Endothelial cell of umbilical vein (primary cell): ENCODE data around the gene DCAF5. TPM values are rescaled to one million over a fixed set of nuclear protein-coding genes. Genes with fewer than 3 reads are reported as not detected.

Experiments used
- BruUV-seq: library from RNA; stranded (reverse); fragments of 400-500 nt; replicated peaks from 2 replicates; lab custom pipeline; 2021; lab: Mats Ljungman, UMichigan
- CTCF ChIA-PET: fragments of 300-600, 350-600 bp; sonication (Branson Sonifier 250); formaldehyde crosslinking; loops from one replicate; lab custom pipeline; 2021; ENCODE audit warnings: antibody characterized with exemption, inconsistent platforms; lab: Charles Lee
- POLR2A ChIA-PET: fragments of 300-600, 350-600 bp; sonication (Branson Sonifier 250); formaldehyde crosslinking; loops from one replicate; lab custom pipeline; 2021; ENCODE audit warnings: antibody characterized with exemption, inconsistent platforms; lab: Charles Lee
- DNase-seq: peaks from one replicate; pipeline ENCODE4 v3.0.0-alpha.2; 2011; ENCODE audit warnings: low read depth, low spot score
- FAIRE-seq: peaks from 2 replicates; lab custom pipeline; 2011; peaks lifted over from hg19 to GRCh38; lab: Jason Lieb, UNC
- H2AFZ ChIP-seq: 2 replicates; pipeline ENCODE4 v1.6.0; 2012; ENCODE audit warnings: low read depth, low read length, control low read depth, inconsistent platforms
- H3K27ac ChIP-seq: 2 replicates; pipeline ENCODE4 v1.5.1; 2011; ENCODE audit warnings: low read depth, mild to moderate bottlenecking, control low read depth, low read length, moderate library complexity; ENCODE audit not compliant: insufficient read depth
- H3K27me3 ChIP-seq, 2 experiments: 2 replicates each; pipeline versions ENCODE4 v1.6.0 to v1.6.1; 2011; ENCODE audit warnings: low read length in 2 of 2, mixed read lengths in 1 of 2; ENCODE audit not compliant: control insufficient read depth in 2 of 2, insufficient read depth in 2 of 2
- H3K36me3 ChIP-seq, 2 experiments: 2 replicates in 1 of 2; 3 replicates in 1 of 2; pipeline ENCODE4 v1.5.1; 2011; ENCODE audit warnings: low read length in 2 of 2, mild to moderate bottlenecking in 1 of 2, moderate library complexity in 1 of 2; ENCODE audit not compliant: control insufficient read depth in 2 of 2, insufficient read depth in 2 of 2; ENCODE audit errors: extremely low read depth in 1 of 2
- H3K4me1 ChIP-seq: 3 replicates; pipeline ENCODE4 v1.5.1; 2011; ENCODE audit warnings: mild to moderate bottlenecking, low read length; ENCODE audit not compliant: control insufficient read depth, insufficient read depth; ENCODE audit errors: extremely low read depth
- H3K4me2 ChIP-seq: 2 replicates; pipeline ENCODE4 v1.6.1; 2011; ENCODE audit warnings: low read length, control low read depth, mixed read lengths; ENCODE audit not compliant: insufficient read depth
- H3K4me3 ChIP-seq, 3 experiments: fragments of 200-600 bp in 1 of 3; sonication (generic), shearing (Covaris generic) in 1 of 3; replicated peaks in 1 of 3; 2 replicates each; pipeline ENCODE4 v1.5.1; 2011 to 2016; ENCODE audit warnings: control low read depth in 3 of 3, low read length in 3 of 3, mild to moderate bottlenecking in 2 of 3, inconsistent platforms in 1 of 3, low read depth in 1 of 3, moderate library complexity in 1 of 3; ENCODE audit not compliant: insufficient read depth in 1 of 3
- H3K79me2 ChIP-seq: 2 replicates; pipeline ENCODE4 v1.6.0; 2012; ENCODE audit warnings: low read length, inconsistent platforms; ENCODE audit not compliant: control insufficient read depth, insufficient read depth
- H3K9ac ChIP-seq: replicated peaks from 2 replicates; pipeline ENCODE3; 2011; ENCODE audit warnings: low read length, control low read depth; ENCODE audit not compliant: insufficient read depth; ENCODE audit errors: extremely low read depth
- H3K9me1 ChIP-seq: replicated peaks from 3 replicates; pipeline ENCODE4 v1.6.0; 2011; ENCODE audit warnings: mild to moderate bottlenecking, low read length; ENCODE audit not compliant: control insufficient read depth, insufficient read depth; ENCODE audit errors: extremely low read depth
- H3K9me3 ChIP-seq: replicated peaks from 2 replicates; pipeline ENCODE4 v1.5.1; 2012; ENCODE audit warnings: low read length, inconsistent platforms; ENCODE audit not compliant: control insufficient read depth, insufficient read depth
- H4K20me1 ChIP-seq: replicated peaks from 2 replicates; pipeline ENCODE3; 2011; ENCODE audit warnings: mild to moderate bottlenecking, low read length; ENCODE audit not compliant: control insufficient read depth, insufficient read depth; ENCODE audit errors: extremely low read depth
- CTCF ChIP-seq, 2 donors: IDR thresholded peaks; 1 replicate in 1 of 2; 2 replicates in 1 of 2; pipeline ENCODE4 v1.5.1; 2011; ENCODE audit warnings: low read length in 2 of 2, mild to moderate bottlenecking in 2 of 2, moderate library complexity in 2 of 2, control low read depth in 1 of 2, inconsistent platforms in 1 of 2, low read depth in 1 of 2; ENCODE audit not compliant: insufficient read depth in 1 of 2; ENCODE audit errors: extremely low read depth in 1 of 2
- EZH2 ChIP-seq: IDR thresholded peaks from 2 replicates; pipeline ENCODE4 v1.6.1; 2012; ENCODE audit warnings: borderline replicate concordance, low read depth, mild to moderate bottlenecking, moderate library complexity, low read length, inconsistent platforms; ENCODE audit not compliant: severe bottlenecking
- FOS ChIP-seq: IDR thresholded peaks from 2 replicates; pipeline ENCODE4 v1.6.1; 2011; ENCODE audit warnings: mild to moderate bottlenecking, low read length, moderate library complexity, borderline replicate concordance; ENCODE audit not compliant: insufficient read depth
- GATA2 ChIP-seq: IDR thresholded peaks from 2 replicates; pipeline ENCODE4 v1.7.0; 2011; ENCODE audit warnings: low read depth, mild to moderate bottlenecking, moderate library complexity, mixed read lengths, low read length; ENCODE audit not compliant: insufficient read length, insufficient read depth
- JUN ChIP-seq: IDR thresholded peaks from 2 replicates; pipeline ENCODE4 v1.6.1; 2011; ENCODE audit warnings: borderline replicate concordance, low read depth; ENCODE audit not compliant: insufficient read length, insufficient read depth
- MAX ChIP-seq: IDR thresholded peaks from 2 replicates; pipeline ENCODE4 v1.6.1; 2011; ENCODE audit not compliant: insufficient read depth, insufficient read length
- MYC ChIP-seq: IDR thresholded peaks from one replicate; pipeline ENCODE4 v1.6.1; 2011; ENCODE audit warnings: mild to moderate bottlenecking, low read depth, low read length
- POLR2A ChIP-seq: IDR thresholded peaks from 2 replicates; pipeline ENCODE4 v1.6.1; 2012; ENCODE audit warnings: low read depth, mild to moderate bottlenecking, control low read depth, low read length
- POLR2AphosphoS5 ChIP-seq: IDR thresholded peaks from 2 replicates; pipeline ENCODE4 v1.6.1; 2012; ENCODE audit warnings: low read depth, mild to moderate bottlenecking, control low read depth, low read length, moderate library complexity; ENCODE audit not compliant: insufficient read depth
- dilution Hi-C: fragments of 300-500 bp; cut with MboI; formaldehyde crosslinking; loops from one replicate; pipeline ENCODE4 v1.15.0; 2019; ENCODE audit warnings: low sequenced_read_pairs; ENCODE audit not compliant: extremely low pct_ligation_motif_present
- intact Hi-C: fragments of 100-400 bp; cut with micrococcal nuclease; formaldehyde crosslinking; loops from one replicate; pipeline ENCODE4 v1.10.0; 2022
- polyA plus RNA-seq, 4 experiments: library from polyadenylated mRNA; depleted of rRNA in 3 of 4; stranded (reverse) in 3 of 4; unstranded in 1 of 4; fragments of >200 nt; gene quantifications; 2 replicates each; pipeline versions ENCODE4 v1.2.1 to v1.2.3, GENCODE V29; 2011 to 2012; ENCODE audit warnings: missing spikeins in 1 of 4
- total RNA-seq: library from RNA; stranded (reverse); gene quantifications from 2 replicates; pipeline ENCODE4 v1.2.3, GENCODE V29; 2021

DCAF5 gene
- total and polyA plus RNA-seq, 2 donors (not counting 3 experiments of a cell fraction or from before 2014, with no cell fraction given): 37.9 to 52.5 TPM

- FAIRE-seq (no peak), DNase-seq (no peak)
- ChIA-PET POLR2A (no interaction called here), CTCF (interaction anchor here (1.3 kb wide), 1 partner anchor 98 kb away, joined by 4 read pairs; no protein-coding TSS in a partner anchor)
- dilution Hi-C loops (no loop called here), intact Hi-C loops (loop anchor here (2.0 kb wide), 2 partner anchors 43 to 75 kb away; no protein-coding TSS in a partner anchor)
- Histone ChIP-seq H3K4me1 (peaks cover 15% of the 10 kb centered on the region), H3K9me3 (no peaks in the 10 kb centered on the region), H3K79me2 (no peaks in the 10 kb centered on the region), H3K4me2 (no peak overlapping the region), H3K4me3 (no peak overlapping the region), H3K9me1 (no peaks in the 10 kb centered on the region), H2AFZ (no peak overlapping the region), H3K27ac (no peak overlapping the region), H3K9ac (no peak overlapping the region), H3K27me3 (no peaks in the 10 kb centered on the region), H4K20me1 (no peaks in the 10 kb centered on the region), H3K36me3 (no peaks in the 10 kb centered on the region)
- no peak for TF ChIP-seq JUN
- no peak for TF ChIP-seq EZH2
- TF ChIP-seq POLR2A: no peak
- TF ChIP-seq MYC: no peak
- no peak for TF ChIP-seq POLR2AphosphoS5
- no peak for TF ChIP-seq MAX
- no peak for TF ChIP-seq GATA2
- TF ChIP-seq FOS: no peak
- TF ChIP-seq CTCF (IDR thresholded peaks at IDR 0.05; ENCODE audit: extremely low read depth in 1 of 2, insufficient read depth in 1 of 2, low read depth in 1 of 2, low read length in 2 of 2): no peak
- BruUV-seq: no TSS peak
These were observed 149.3 kb downstream of the DCAF5 start for GRCh38 chr14:69003626-69004025.
